Stimulated activated CD4-positive, alpha-beta T cell treated with anti-CD3 and anti-CD28 coated beads, Interleukin-12 subunit alpha, Interleukin-12 subunit beta, amount 100 ng/mL, for 4 hours (primary cell): ENCODE measurements around the gene NDUFS6.

Experiments used
- DNase-seq: peaks from one replicate; pipeline ENCODE4 v3.0.0-alpha.2; 2020

Gene NDUFS6

GRCh38 chr5:1801222-1801966 lies at the start of gene NDUFS6:
NDUFS6 (plus strand) TSS chr5:1801407; CDS start chr5:1801418, 11 bp downstream.
- peak; percentile 77 for DNase-seq

- DNase-seq = no peak
Observed at GRCh38 chr5:1751864-1752822, 49.1 kb upstream of the NDUFS6 start.

GRCh38 chr5:1752881-1753280 lies 48.3 kb upstream of the NDUFS6 start:
- no peak for DNase-seq

GRCh38 chr5:1753490-1753889 lies 47.7 kb upstream of the NDUFS6 start:
- no peak for DNase-seq

- no peak for DNase-seq
Observed at GRCh38 chr5:1754531-1755220, 46.5 kb upstream of the NDUFS6 start.

GRCh38 chr5:1755321-1755949 lies 45.8 kb upstream of the NDUFS6 start:
- DNase-seq = no peak

GRCh38 chr5:1756481-1756880 lies 44.7 kb upstream of the NDUFS6 start:
- DNase-seq = no peak

- DNase-seq = no peak
Observed at GRCh38 chr5:1757511-1757910, 43.7 kb upstream of the NDUFS6 start.

- no peak for DNase-seq
Observed at GRCh38 chr5:1758574-1758973, 42.6 kb upstream of the NDUFS6 start.

- no peak for DNase-seq
Observed at GRCh38 chr5:1759378-1759970, 41.7 kb upstream of the NDUFS6 start.

- DNase-seq = no peak
Observed at GRCh38 chr5:1760231-1760630, 41.0 kb upstream of the NDUFS6 start.

GRCh38 chr5:1760656-1761452 lies 40.4 kb upstream of the NDUFS6 start:
- no peak for DNase-seq

GRCh38 chr5:1761453-1761755 lies 39.8 kb upstream of the NDUFS6 start:
- DNase-seq = no peak

- DNase-seq = no peak
Observed at GRCh38 chr5:1762121-1762882, 38.9 kb upstream of the NDUFS6 start.

- DNase-seq = no peak
Observed at GRCh38 chr5:1762883-1763547, 38.2 kb upstream of the NDUFS6 start.

GRCh38 chr5:1763548-1763911 lies 37.7 kb upstream of the NDUFS6 start:
- peak; percentile 13 for DNase-seq

- DNase-seq = no peak
Observed at GRCh38 chr5:1763960-1764605, 37.1 kb upstream of the NDUFS6 start.

- DNase-seq = no peak
Observed at GRCh38 chr5:1764606-1764960, 36.6 kb upstream of the NDUFS6 start.

GRCh38 chr5:1765141-1765879 lies 35.9 kb upstream of the NDUFS6 start:
- DNase-seq = no peak
